HG03039 (cell line): Measurements from ENCODE around the gene CD93.

Experiments used
- ATAC-seq: cut with Tn5 transposase; IDR thresholded peaks from one replicate; pipeline ENCODE4 v1.9.1; 2021; ENCODE audit warnings: mild to moderate bottlenecking, moderate library complexity; ENCODE audit not compliant: unreplicated experiment

The CD93 gene

GRCh38 chr20:23120936-23121750, 35.0 kb upstream of the CD93 start:
- no peak for ATAC-seq

GRCh38 chr20:23120261-23120660, 34.1 kb upstream of the CD93 start:
- ATAC-seq: no peak

- ATAC-seq: no peak
Measured at GRCh38 chr20:23119456-23120216, 33.5 kb upstream of the CD93 start.

GRCh38 chr20:23118766-23119165, 32.6 kb upstream of the CD93 start:
- ATAC-seq: no peak

GRCh38 chr20:23118144-23118543, 32.0 kb upstream of the CD93 start:
- no peak for ATAC-seq

- ATAC-seq: no peak
Measured at GRCh38 chr20:23117738-23118137, 31.6 kb upstream of the CD93 start.

- no peak for ATAC-seq
Measured at GRCh38 chr20:23116311-23117089, 30.4 kb upstream of the CD93 start.

- ATAC-seq: no peak
Measured at GRCh38 chr20:23115822-23116221, 29.7 kb upstream of the CD93 start.

GRCh38 chr20:23114448-23115082, 28.4 kb upstream of the CD93 start:
- ATAC-seq: no peak

- no peak for ATAC-seq
Measured at GRCh38 chr20:23114018-23114417, 27.9 kb upstream of the CD93 start.

- no peak for ATAC-seq
Measured at GRCh38 chr20:23112595-23112994, 26.5 kb upstream of the CD93 start.

GRCh38 chr20:23111944-23112342, 25.8 kb upstream of the CD93 start:
- no peak for ATAC-seq

GRCh38 chr20:23111307-23111943, 25.3 kb upstream of the CD93 start:
- no peak for ATAC-seq

GRCh38 chr20:23108871-23109270, 22.7 kb upstream of the CD93 start:
- no peak for ATAC-seq

- ATAC-seq: no peak
Measured at GRCh38 chr20:23107466-23107865, 21.3 kb upstream of the CD93 start.

- ATAC-seq: no peak
Measured at GRCh38 chr20:23106271-23106851, 20.2 kb upstream of the CD93 start.

- ATAC-seq: no peak
Measured at GRCh38 chr20:23105193-23105592, 19.1 kb upstream of the CD93 start.

GRCh38 chr20:23103284-23104018, 17.3 kb upstream of the CD93 start:
- ATAC-seq: no peak

- no peak for ATAC-seq
Measured at GRCh38 chr20:23101696-23102406, 15.7 kb upstream of the CD93 start.
